Gastrocnemius medialis (tissue), 4 donors: Measurements from ENCODE around the gene PARD3B.

Experiments
- CTCF ChIP-seq, 5 experiments: fragments of 450-650 bp in 3 of 5; fragments of 200-600 bp in 2 of 5; sonication (generic) in 2 of 5; IDR thresholded peaks in 4 of 5; conservative IDR thresholded peaks in 1 of 5; 1 replicate in 4 of 5; 2 replicates in 1 of 5; pipeline ENCODE4 v1.5.1; 2016 to 2019; ENCODE audit warnings: antibody characterized with exemption in 5 of 5, mild to moderate bottlenecking in 3 of 5, moderate library complexity in 3 of 5
- POLR2A ChIP-seq, 2 donors: fragments of 450-650 bp; IDR thresholded peaks; one replicate each; pipeline ENCODE4 v1.6.1; 2017; ENCODE audit warnings: antibody characterized with exemption in 2 of 2, mild to moderate bottlenecking in 2 of 2, moderate library complexity in 2 of 2

- no peak for TF ChIP-seq CTCF (IDR thresholded peaks at IDR 0.05 in 4 of 5, conservative IDR thresholded peaks at IDR 0.05 in 1 of 5)
- TF ChIP-seq POLR2A (IDR thresholded peaks at IDR 0.05) = no peak
Measured at GRCh38 chr2:205193125-205193835, 648.0 kb downstream of the PARD3B start.
